Measurements from ENCODE around the gene ROBO1.
"Not testable (repeated sequence)": the region's sequence is repeated elsewhere in the genome, so short reads cannot be mapped to it uniquely, and the experiment has no call there.

ROBO1 gene

DNA sequence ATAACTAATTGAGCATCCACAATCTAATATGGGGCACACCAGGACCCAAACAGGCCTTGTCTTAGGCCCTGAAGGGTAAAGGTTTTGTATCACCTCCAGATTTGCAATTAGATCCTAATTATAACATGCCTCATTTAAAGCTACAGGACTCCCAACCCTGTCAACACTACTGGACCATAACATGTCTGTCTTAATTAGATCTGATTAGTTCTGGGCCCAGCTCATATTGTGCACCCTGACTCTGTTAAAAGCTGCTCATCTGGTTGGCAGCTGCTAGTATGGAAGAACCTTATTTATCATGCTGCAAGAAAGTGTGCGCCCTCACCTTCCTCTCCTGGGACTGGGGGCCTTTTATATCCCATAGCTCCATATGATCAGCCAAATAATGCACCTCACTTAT lies 457.8 kb downstream of the ROBO1 start:
- Histone ChIP-seq H3K27me3 (ENCODE audit: insufficient read depth, low read length, poor library complexity) (no peaks in the 10 kb centered on the region), H3K4me3 (ENCODE audit: low read depth in 1 of 2, low read length in 2 of 2) (no peak overlapping the region), H2AFZ (ENCODE audit: low read depth, low read length) (no peak overlapping the region), H3K9me3 (ENCODE audit: insufficient read depth, low read length, severe bottlenecking) (no peaks in the 10 kb centered on the region), H3K4me2 (ENCODE audit: insufficient read depth, low read length) (no peak overlapping the region), H3K36me3 (ENCODE audit: insufficient read depth, low read length) (no peaks in the 10 kb centered on the region), H3K79me2 (ENCODE audit: insufficient read depth, low read length) (no peaks in the 10 kb centered on the region), H3K9ac (ENCODE audit: low read depth, low read length) (no peak overlapping the region), H3K27ac (ENCODE audit: low read length) (no peak overlapping the region), H3K4me1 (ENCODE audit: insufficient read depth, low read length) (no peaks in the 10 kb centered on the region), H4K20me1 (ENCODE audit: insufficient read depth, low read length) (no peaks in the 10 kb centered on the region)
- TF ChIP-seq, protein P1, sequence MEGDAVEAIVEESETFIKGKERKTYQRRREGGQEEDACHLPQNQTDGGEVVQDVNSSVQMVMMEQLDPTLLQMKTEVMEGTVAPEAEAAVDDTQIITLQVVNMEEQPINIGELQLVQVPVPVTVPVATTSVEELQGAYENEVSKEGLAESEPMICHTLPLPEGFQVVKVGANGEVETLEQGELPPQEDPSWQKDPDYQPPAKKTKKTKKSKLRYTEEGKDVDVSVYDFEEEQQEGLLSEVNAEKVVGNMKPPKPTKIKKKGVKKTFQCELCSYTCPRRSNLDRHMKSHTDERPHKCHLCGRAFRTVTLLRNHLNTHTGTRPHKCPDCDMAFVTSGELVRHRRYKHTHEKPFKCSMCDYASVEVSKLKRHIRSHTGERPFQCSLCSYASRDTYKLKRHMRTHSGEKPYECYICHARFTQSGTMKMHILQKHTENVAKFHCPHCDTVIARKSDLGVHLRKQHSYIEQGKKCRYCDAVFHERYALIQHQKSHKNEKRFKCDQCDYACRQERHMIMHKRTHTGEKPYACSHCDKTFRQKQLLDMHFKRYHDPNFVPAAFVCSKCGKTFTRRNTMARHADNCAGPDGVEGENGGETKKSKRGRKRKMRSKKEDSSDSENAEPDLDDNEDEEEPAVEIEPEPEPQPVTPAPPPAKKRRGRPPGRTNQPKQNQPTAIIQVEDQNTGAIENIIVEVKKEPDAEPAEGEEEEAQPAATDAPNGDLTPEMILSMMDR (IDR thresholded peaks at IDR 0.05; ENCODE audit: borderline replicate concordance, extremely low read depth, low read length, poor library complexity, severe bottlenecking) = no peak
- no peak for TF ChIP-seq EZH2 (IDR thresholded peaks at IDR 0.05; ENCODE audit: borderline replicate concordance, low read depth, low read length, severe bottlenecking)
- no peak for DNase-seq
- ATAC-seq (ENCODE audit: insufficient read depth, low read depth) = no peak

DNA sequence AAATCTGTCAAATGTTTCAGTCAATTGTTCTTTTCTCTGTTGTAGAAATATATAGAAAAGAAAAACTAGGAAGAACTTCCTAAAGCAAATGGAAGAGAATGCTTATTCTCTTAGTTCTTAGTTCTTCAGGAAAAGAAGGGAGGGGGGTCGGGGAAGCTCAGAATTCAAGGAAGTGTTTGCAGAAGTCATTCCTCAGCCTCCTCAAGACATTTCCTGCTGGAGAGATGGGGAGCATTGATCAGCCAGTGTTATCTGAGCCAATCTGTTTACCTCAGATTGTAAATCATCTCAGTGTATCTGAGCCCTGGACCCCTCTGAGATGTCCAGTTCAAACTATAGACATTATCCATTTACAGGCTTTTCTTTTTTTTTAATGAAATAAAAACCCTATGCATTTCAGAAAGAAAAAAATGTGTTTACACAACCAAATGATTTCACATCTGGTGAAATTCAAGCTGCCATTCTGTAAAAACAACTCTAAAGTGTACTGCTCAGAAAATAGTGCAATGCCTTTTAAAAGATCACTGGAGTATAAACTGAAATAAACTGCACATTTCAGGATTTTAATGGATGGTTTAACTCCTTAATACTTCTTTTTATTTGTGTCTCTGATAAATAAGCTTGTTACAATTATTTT lies 460.7 kb downstream of the ROBO1 start:
- no peaks in the 10 kb centered on the region for H3K27me3 ChIP-seq (ENCODE audit: insufficient read depth, low read length, poor library complexity)
- no peak overlapping the region for H3K4me3 ChIP-seq (ENCODE audit: low read depth in 1 of 2, low read length in 2 of 2)
- no peak overlapping the region for H2AFZ ChIP-seq (ENCODE audit: low read depth, low read length)
- DNase-seq = no peak
- H3K79me2 ChIP-seq (ENCODE audit: insufficient read depth, low read length) = no peaks in the 10 kb centered on the region
- no peaks in the 10 kb centered on the region for H3K9me3 ChIP-seq (ENCODE audit: insufficient read depth, low read length, severe bottlenecking)
- TF ChIP-seq, protein P1 (IDR thresholded peaks at IDR 0.05; ENCODE audit: borderline replicate concordance, extremely low read depth, low read length, poor library complexity, severe bottlenecking) = no peak
- TF ChIP-seq EZH2 (IDR thresholded peaks at IDR 0.05; ENCODE audit: borderline replicate concordance, low read depth, low read length, severe bottlenecking) = no peak
- H3K36me3 ChIP-seq (ENCODE audit: insufficient read depth, low read length) = no peaks in the 10 kb centered on the region
- no peak overlapping the region for H3K9ac ChIP-seq (ENCODE audit: low read depth, low read length)
- no peaks in the 10 kb centered on the region for H4K20me1 ChIP-seq (ENCODE audit: insufficient read depth, low read length)
- no peak for ATAC-seq (ENCODE audit: insufficient read depth, low read depth)
- no peaks in the 10 kb centered on the region for H3K4me1 ChIP-seq (ENCODE audit: insufficient read depth, low read length)
- H3K27ac ChIP-seq (ENCODE audit: low read length) = no peak overlapping the region
- no peak overlapping the region for H3K4me2 ChIP-seq (ENCODE audit: insufficient read depth, low read length)

DNA sequence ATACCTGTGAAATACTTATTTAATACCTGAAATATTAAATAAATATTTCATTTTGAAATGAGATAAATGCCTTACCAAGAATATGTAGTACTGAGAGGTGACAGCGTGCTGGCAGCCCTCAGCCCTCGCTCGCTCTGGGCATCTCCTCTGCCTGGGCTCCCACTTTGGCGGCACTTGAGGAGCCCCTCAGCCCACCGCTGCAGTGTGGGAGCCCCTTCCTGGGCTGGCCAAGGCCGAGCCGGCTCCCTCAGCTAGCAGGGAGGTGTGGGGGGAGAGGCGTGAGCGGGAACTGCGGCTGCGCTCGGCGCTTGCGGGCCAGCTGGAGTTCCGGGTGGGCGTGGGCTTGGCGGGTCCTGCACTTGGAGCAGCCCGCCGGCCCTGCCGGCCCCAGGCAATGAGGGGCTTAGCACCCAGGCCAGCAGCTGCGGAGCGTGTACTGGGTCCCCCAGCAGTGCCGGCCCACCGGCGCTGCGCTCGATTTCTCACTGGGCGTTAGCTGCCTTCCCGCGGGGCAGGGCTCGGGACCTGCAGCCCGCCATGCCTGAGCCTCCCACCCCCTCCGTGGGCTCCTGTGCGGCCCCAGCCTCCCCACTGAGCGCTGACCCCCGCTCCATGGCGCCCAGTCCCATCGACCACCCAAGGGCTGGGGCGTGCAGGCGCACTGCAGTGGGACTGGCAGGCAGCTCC lies 467.7 kb downstream of the ROBO1 start:
- not testable (repeated sequence) for H3K9ac ChIP-seq (ENCODE audit: low read depth, low read length); ATAC-seq (ENCODE audit: insufficient read depth, low read depth); H2AFZ ChIP-seq (ENCODE audit: low read depth, low read length); H3K4me2 ChIP-seq (ENCODE audit: insufficient read depth, low read length); H3K4me3 ChIP-seq (ENCODE audit: low read depth in 1 of 2, low read length in 2 of 2); H3K79me2 ChIP-seq (ENCODE audit: insufficient read depth, low read length); H3K36me3 ChIP-seq (ENCODE audit: insufficient read depth, low read length); H3K4me1 ChIP-seq (ENCODE audit: insufficient read depth, low read length); DNase-seq; H3K27me3 ChIP-seq (ENCODE audit: insufficient read depth, low read length, poor library complexity); H3K27ac ChIP-seq (ENCODE audit: low read length); H3K9me3 ChIP-seq (ENCODE audit: insufficient read depth, low read length, severe bottlenecking); H4K20me1 ChIP-seq (ENCODE audit: insufficient read depth, low read length)

DNA sequence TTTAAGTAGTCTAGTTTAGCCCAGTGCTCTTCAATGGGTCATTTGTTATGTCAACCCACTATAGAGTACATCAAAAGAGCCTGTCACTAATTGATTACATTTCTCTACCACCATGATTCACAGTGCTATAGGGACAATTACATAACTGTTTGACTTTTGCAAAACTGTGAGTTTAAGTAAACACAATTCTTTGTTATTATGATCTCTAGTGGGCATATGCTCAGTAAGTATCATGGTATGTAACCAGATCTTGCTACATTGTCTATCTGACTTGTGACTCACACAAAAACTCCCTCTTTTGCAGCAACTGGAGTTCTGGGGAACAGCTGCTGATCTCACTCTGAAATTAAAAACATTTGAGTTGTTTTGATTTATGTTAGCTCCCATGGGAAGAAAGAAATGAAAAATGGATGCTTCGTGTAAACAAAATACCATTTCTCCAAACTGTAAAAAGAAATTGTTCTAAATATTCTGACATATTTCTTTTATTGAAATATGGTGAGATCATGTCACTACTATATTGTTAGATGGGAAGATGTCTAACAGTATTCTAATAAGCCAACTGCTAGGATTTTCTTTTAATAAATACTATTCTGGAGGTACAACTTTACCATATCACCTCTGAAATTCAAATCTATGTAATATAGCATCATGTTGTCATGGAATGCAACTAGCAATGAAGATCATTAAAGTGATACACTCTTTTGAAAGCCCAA lies 470.4 kb downstream of the ROBO1 start:
- no peaks in the 10 kb centered on the region for H3K36me3 ChIP-seq (ENCODE audit: insufficient read depth, low read length)
- H4K20me1 ChIP-seq (ENCODE audit: insufficient read depth, low read length) = no peaks in the 10 kb centered on the region
- H3K4me2 ChIP-seq (ENCODE audit: insufficient read depth, low read length) = no peak overlapping the region
- H3K27me3 ChIP-seq (ENCODE audit: insufficient read depth, low read length, poor library complexity) = no peaks in the 10 kb centered on the region
- H3K79me2 ChIP-seq (ENCODE audit: insufficient read depth, low read length) = no peaks in the 10 kb centered on the region
- H2AFZ ChIP-seq (ENCODE audit: low read depth, low read length) = no peak overlapping the region
- no peaks in the 10 kb centered on the region for H3K9me3 ChIP-seq (ENCODE audit: insufficient read depth, low read length, severe bottlenecking)
- no peak overlapping the region for H3K27ac ChIP-seq (ENCODE audit: low read length)
- no peak overlapping the region for H3K4me3 ChIP-seq (ENCODE audit: low read depth in 1 of 2, low read length in 2 of 2)
- no peak overlapping the region for H3K9ac ChIP-seq (ENCODE audit: low read depth, low read length)
- DNase-seq (no peak), ATAC-seq (ENCODE audit: insufficient read depth, low read depth) (no peak)
- TF ChIP-seq EZH2 (IDR thresholded peaks at IDR 0.05; ENCODE audit: borderline replicate concordance, low read depth, low read length, severe bottlenecking) = no peak
- TF ChIP-seq, protein P1 (IDR thresholded peaks at IDR 0.05; ENCODE audit: borderline replicate concordance, extremely low read depth, low read length, poor library complexity, severe bottlenecking) = no peak
- no peaks in the 10 kb centered on the region for H3K4me1 ChIP-seq (ENCODE audit: insufficient read depth, low read length)
